Pancreas (tissue), 10 donors: ENCODE data around the gene TCEAL8. TPM values are rescaled to one million over a fixed set of nuclear protein-coding genes. Genes with fewer than 3 reads are reported as not detected.

ENCODE experiments used
- ATAC-seq, 4 donors: fragments of 200-7000 bp; cut with Tn5 transposase; one replicate each; pipeline versions ENCODE4 v1.8.0 to v1.9.1; 2020; ENCODE audit warnings: mild to moderate bottlenecking in 4 of 4, moderate library complexity in 4 of 4
- DNase-seq, 6 donors: peaks; one replicate each; pipeline ENCODE4 v3.0.0-alpha.2; 2020
- FAIRE-seq: peaks from 2 replicates; lab custom pipeline; 2012; peaks lifted over from hg19 to GRCh38; lab: Jason Lieb, UNC
- H3K27ac ChIP-seq, 4 donors: fragments of 200-600 bp; sonication (generic); 1 replicate in 3 of 4; 2 replicates in 1 of 4; pipeline versions ENCODE4 v1.5.0 to v1.8.0; 2020
- H3K27me3 ChIP-seq, 4 donors: fragments of 200-600 bp; one replicate each; pipeline ENCODE4 v1.8.0; 2021
- H3K36me3 ChIP-seq, 3 donors: fragments of 200-600 bp; sonication (generic) in 1 of 3; one replicate each; pipeline versions ENCODE4 v1.5.0 to v1.8.0; 2020 to 2021
- H3K4me1 ChIP-seq, 3 donors: fragments of 200-600 bp; one replicate each; pipeline ENCODE4 v1.8.0; 2021
- H3K4me3 ChIP-seq, 4 donors: fragments of 200-600 bp; sonication (generic) in 2 of 4; one replicate each; pipeline versions ENCODE4 v1.5.0 to v1.8.0; 2020 to 2021
- H3K9me3 ChIP-seq, 4 donors: fragments of 200-600 bp; one replicate each; pipeline ENCODE4 v1.8.0; 2021
- WGBS, 2 donors: extraction: QIAGEN DNeasy Blood & Tissue Kit; methylation state at CpG; one replicate each; pipeline ENCODE4 v1.1.7; 2013; 5-methylcytosine and 5-hydroxymethylcytosine counted together
- intact Hi-C, 3 donors: fragments of 100-400 bp; cut with DNase I; formaldehyde crosslinking; loops; one replicate each; pipeline versions ENCODE4 v1.11.1 to v1.14.2; 2022
- polyA plus RNA-seq, 2 donors: library from polyadenylated mRNA; stranded (reverse); fragments of 200-250 nt; gene quantifications; one replicate each; pipeline ENCODE4 v1.2.3, GENCODE V29; 2013
- total RNA-seq, 6 donors: library from RNA; stranded (reverse); fragmentation: NEBNext Ultra II Directional in 4 of 6; extraction: Animal tissue kit (Norgen Biotek cat#: 25700) in 4 of 6; gene quantifications; one replicate each; pipeline versions ENCODE4 v1.2.1 to v1.2.4, GENCODE V29; 2021 to 2023
- TF ChIP-seq, protein P1 (sequence below), 4 donors: fragments of 200-600 bp; sonication (generic) in 3 of 4; IDR thresholded peaks; one replicate each; pipeline versions ENCODE4 v1.5.0 to v1.8.0; 2021; ENCODE audit warnings: antibody characterized with exemption in 4 of 4
- donor health status: healthy with polysubstance abuse.
- donor health status: DM: no; HTN: no; CAD: no; lungs with moderate emphysema.
- donor health status: DM: no; HTN: no; CAD: no.
- donor health status: control.
- donor health status: control.
- donor health status: Bipolar disorder and iron deficiency.
- donor health status: DM: yes; HTN: yes; CAD: no.
- donor health status: DM: no; HTN: no; CAD: no.
- donor health status: DM: no; HTN: no; CAD: no.
- donor health status: DM: yes; HTN: yes; CAD: no.

Gene TCEAL8
- total and polyA plus RNA-seq, 8 donors, result 16.8 to 56.6 (median 24.1) TPM

DNA sequence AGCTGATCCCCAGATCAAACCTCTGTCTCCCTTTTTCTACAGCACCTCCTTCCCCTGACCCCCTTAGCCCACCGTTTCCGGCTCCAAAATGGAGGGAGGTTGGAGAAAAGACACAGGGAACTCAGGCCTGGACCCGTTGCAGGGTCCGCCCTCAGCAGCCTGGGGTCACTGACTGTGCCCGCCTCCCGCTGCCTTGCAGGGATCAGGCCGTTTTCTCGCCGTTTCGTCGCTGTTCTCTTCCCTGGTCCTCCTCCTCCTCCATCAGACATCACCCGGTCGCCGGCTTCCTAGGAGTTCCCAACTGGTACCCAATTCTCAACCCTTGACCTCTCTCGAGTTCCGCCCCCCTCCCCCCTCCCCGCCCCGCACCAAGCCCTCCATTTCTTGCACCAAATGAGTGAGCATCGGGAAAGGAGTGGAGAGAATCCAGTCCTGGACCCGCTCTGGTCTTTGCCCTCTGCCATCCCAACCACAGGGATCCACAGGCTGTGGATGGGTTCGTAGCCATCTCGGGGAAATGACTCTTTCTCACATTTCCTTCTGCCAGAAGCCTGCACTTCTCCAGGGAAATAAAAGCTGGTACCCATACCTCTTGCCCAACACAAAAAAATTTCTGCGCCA, 21.1 kb upstream of the TCEAL8 start:
- Histone ChIP-seq H3K4me1 (no peaks in the 10 kb centered on the region), H3K9me3 (no peaks in the 10 kb centered on the region), H3K27me3 (peaks cover 0 to 9% (median 5%) of the 10 kb centered on the region in 4 donors), H3K4me3 (no peak overlapping the region), H3K27ac (no peak overlapping the region), H3K36me3 (no peaks in the 10 kb centered on the region)
- ATAC-seq, result no peak
- intact Hi-C loops, result no loop called here
- peak in 1 of 6 donors; percentile 25 for DNase-seq
- no peak for FAIRE-seq
- TF ChIP-seq, protein P1, sequence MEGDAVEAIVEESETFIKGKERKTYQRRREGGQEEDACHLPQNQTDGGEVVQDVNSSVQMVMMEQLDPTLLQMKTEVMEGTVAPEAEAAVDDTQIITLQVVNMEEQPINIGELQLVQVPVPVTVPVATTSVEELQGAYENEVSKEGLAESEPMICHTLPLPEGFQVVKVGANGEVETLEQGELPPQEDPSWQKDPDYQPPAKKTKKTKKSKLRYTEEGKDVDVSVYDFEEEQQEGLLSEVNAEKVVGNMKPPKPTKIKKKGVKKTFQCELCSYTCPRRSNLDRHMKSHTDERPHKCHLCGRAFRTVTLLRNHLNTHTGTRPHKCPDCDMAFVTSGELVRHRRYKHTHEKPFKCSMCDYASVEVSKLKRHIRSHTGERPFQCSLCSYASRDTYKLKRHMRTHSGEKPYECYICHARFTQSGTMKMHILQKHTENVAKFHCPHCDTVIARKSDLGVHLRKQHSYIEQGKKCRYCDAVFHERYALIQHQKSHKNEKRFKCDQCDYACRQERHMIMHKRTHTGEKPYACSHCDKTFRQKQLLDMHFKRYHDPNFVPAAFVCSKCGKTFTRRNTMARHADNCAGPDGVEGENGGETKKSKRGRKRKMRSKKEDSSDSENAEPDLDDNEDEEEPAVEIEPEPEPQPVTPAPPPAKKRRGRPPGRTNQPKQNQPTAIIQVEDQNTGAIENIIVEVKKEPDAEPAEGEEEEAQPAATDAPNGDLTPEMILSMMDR (IDR thresholded peaks at IDR 0.05), result no peak
- WGBS, 2 donors, result 15 to 36% methylated on average over 23 of the region's 23 CpGs

DNA sequence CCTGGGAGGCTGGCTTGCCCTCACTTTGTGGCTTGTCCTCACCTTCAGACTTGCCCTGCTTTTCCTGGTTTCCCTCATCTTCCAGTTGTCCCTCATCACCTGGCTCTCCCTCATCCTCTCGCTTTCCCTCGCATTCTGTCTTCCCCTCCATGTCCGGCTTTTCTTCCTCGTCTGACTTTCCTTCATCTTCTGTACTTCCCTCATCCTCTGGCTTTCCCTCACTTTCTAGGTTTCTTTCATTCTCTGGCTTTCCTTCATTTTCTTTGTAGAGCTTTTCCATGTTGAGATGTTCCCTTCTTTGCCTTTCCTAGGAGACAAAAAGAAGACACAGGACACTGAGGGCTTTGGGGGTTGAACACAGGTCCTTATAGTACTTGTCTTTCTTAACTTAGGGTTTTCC, 19.3 kb upstream of the TCEAL8 start:
- Histone ChIP-seq H3K36me3 (no peaks in the 10 kb centered on the region), H3K27me3 (no peaks in the 10 kb centered on the region), H3K4me3 (no peak overlapping the region), H3K4me1 (no peaks in the 10 kb centered on the region), H3K9me3 (no peaks in the 10 kb centered on the region), H3K27ac (no peak overlapping the region)
- 83 to 91% methylated on average over 4 of the region's 4 CpGs for WGBS, 2 donors
- DNase-seq, result no peak
- TF ChIP-seq, protein P1 (IDR thresholded peaks at IDR 0.05), result no peak
- no peak for FAIRE-seq
- intact Hi-C loops, result no loop called here
- ATAC-seq, result no peak

DNA sequence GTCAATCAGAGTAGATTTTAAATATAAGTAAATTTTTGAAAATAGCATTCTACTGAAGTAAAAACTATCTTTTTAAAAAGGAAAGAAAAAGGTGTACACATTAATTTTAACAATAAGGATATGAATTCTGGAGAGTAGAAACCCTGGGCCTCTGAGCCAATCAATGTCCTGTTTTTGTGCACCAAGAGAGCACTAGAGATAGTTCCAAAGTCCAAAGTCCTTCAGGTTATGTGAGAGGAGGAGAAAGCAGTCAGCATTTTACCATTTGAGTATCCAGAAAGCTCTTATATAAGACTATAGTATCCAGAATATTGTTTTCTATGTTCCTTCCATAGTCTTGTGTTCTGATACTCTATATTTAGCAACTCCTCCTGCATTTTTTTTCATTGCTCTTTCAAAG, 3.3 kb upstream of the TCEAL8 start:
- H3K27ac ChIP-seq, result no peak overlapping the region
- no peaks in the 10 kb centered on the region for H3K36me3 ChIP-seq
- no peak overlapping the region for H3K4me3 ChIP-seq
- no peak for ATAC-seq
- TF ChIP-seq, protein P1 (IDR thresholded peaks at IDR 0.05), result no peak
- H3K27me3 ChIP-seq, result peaks cover 0 to 19% (median 4%) of the 10 kb centered on the region in 4 donors
- H3K9me3 ChIP-seq, result no peaks in the 10 kb centered on the region
- no peak for DNase-seq
- intact Hi-C loops, result no loop called here
- no peak for FAIRE-seq
- peaks cover 0 to 4% (median 2%) of the 10 kb centered on the region in 3 donors for H3K4me1 ChIP-seq

DNA sequence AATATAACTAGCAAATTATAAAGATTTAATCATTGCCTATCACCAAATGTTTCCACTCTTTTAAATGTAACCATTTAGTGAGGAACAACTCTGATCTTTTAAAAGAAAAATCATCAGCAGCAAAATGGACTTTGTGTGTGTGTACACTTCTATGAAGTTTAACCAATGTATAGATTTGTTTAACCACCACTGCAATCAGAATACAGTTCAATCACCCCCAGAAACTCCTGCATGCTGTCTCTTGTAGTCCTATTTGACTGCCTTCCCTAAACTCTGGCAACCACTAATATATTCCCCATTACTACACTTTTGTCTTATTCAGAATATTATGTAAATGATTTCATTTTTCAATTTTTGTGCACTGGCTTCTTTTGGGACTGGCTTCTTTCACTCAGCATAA, 1.7 kb upstream of the TCEAL8 start:
- H3K27ac ChIP-seq, result no peak overlapping the region
- peaks cover 0 to 6% (median 3%) of the 10 kb centered on the region in 3 donors for H3K4me1 ChIP-seq
- no peak overlapping the region for H3K4me3 ChIP-seq
- TF ChIP-seq, protein P1 (IDR thresholded peaks at IDR 0.05), result no peak
- H3K27me3 ChIP-seq, result peaks cover 0 to 6% (median 0%) of the 10 kb centered on the region in 4 donors
- no peaks in the 10 kb centered on the region for H3K36me3 ChIP-seq
- H3K9me3 ChIP-seq, result no peaks in the 10 kb centered on the region
- intact Hi-C loops, result no loop called here
- no peak for DNase-seq
- ATAC-seq, result no peak
- FAIRE-seq, result no peak

DNA sequence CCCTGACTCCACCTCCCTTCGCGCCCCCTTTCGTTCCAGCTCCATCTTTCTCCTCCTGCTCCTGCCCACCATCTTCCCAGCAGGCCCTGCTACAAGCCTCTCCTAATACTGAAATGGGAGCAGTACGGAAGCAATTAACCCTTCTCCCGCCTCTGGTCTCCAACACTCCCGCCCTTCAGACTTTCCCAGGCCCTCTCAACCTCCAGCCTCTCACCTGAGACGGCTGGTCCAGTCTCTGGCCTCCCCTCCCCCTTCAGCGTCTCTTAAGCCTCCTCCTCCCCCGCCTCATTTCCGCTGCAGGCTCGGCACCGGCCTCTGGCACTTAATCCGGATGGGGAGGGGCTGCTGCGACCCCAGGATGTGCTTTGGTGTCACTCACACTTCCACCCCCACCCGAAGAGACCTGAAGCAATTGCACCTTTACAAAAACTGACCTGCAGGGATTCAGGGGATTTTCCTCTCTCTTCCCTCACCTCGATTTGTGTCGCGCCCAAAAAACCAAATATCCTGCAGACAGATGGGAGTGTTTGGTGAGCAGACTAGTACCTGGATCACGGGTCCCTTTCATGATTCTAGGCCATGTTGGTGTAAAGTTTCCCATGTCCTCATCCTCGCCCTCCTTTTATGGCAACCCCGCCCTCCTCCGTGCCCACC, 657 bp downstream of the TCEAL8 start:
- peak overlapping the region; percentile 26 to 53 (median 43) for H3K4me3 ChIP-seq
- WGBS, 2 donors, result 1 to 21% methylated on average over 22 of the region's 22 CpGs
- H3K9me3 ChIP-seq, result no peaks in the 10 kb centered on the region
- no peaks in the 10 kb centered on the region for H3K27me3 ChIP-seq
- ATAC-seq, result peak; percentile 75 to 86 (median 84)
- peak; percentile 40 to 69 (median 49) for DNase-seq
- TF ChIP-seq, protein P1 (IDR thresholded peaks at IDR 0.05), result no peak
- intact Hi-C loops, result no loop called here
- peaks cover 0 to 6% (median 3%) of the 10 kb centered on the region in 3 donors for H3K4me1 ChIP-seq
- no peaks in the 10 kb centered on the region for H3K36me3 ChIP-seq
- no peak for FAIRE-seq
- peak overlapping the region; percentile 41 to 76 (median 48) for H3K27ac ChIP-seq
